MCF 10A (cell line): ENCODE data around the gene GAN. TPM values are rescaled to one million over a fixed set of nuclear protein-coding genes. Genes with fewer than 3 reads are reported as not detected.

ENCODE experiments used
- BruUV-seq: library from RNA; stranded (reverse); fragments of 400-500 nt; replicated peaks from 2 replicates; lab custom pipeline; 2021; lab: Mats Ljungman, UMichigan
- CTCF ChIA-PET: fragments of 300-600 bp; sonication (Branson Sonifier 250); formaldehyde crosslinking; extraction: SDS; loops from one replicate; lab custom pipeline; 2021; ENCODE audit warnings: antibody characterized with exemption, inconsistent platforms; lab: Yijun Ruan, JAX
- POLR2A ChIA-PET: fragments of 300-600, 350-650 bp; sonication (Branson Sonifier 250); formaldehyde crosslinking; extraction: SDS; loops from one replicate; lab custom pipeline; 2020; ENCODE audit warnings: antibody characterized with exemption, inconsistent platforms; lab: Yijun Ruan, JAX
- DNase-seq: peaks from one replicate; pipeline ENCODE4 v3.0.0-alpha.2; 2018; ENCODE audit not compliant: unreplicated experiment
- H3K27ac Mint-ChIP-seq: one replicate; pipeline ENCODE4 v1.8.0; 2022; ENCODE audit warnings: mild to moderate bottlenecking, low read depth, mixed read lengths; ENCODE audit not compliant: unreplicated experiment
- H3K27me3 Mint-ChIP-seq: one replicate; pipeline ENCODE4 v1.8.0; 2022; ENCODE audit warnings: mixed read lengths; ENCODE audit not compliant: insufficient read depth, unreplicated experiment
- H3K36me3 Mint-ChIP-seq: one replicate; pipeline ENCODE4 v1.8.0; 2022; ENCODE audit warnings: mild to moderate bottlenecking, moderate library complexity, mixed read lengths; ENCODE audit not compliant: insufficient read depth, unreplicated experiment
- H3K4me1 Mint-ChIP-seq: one replicate; pipeline ENCODE4 v1.8.0; 2022; ENCODE audit warnings: mixed read lengths; ENCODE audit not compliant: insufficient read depth, unreplicated experiment
- H3K4me3 Mint-ChIP-seq: one replicate; pipeline ENCODE4 v1.8.0; 2022; ENCODE audit warnings: mild to moderate bottlenecking, moderate library complexity, mixed read lengths; ENCODE audit not compliant: unreplicated experiment
- H3K9me3 Mint-ChIP-seq: one replicate; pipeline ENCODE4 v1.8.0; 2022; ENCODE audit warnings: mixed read lengths; ENCODE audit not compliant: unreplicated experiment
- CTCF ChIP-seq: fragments of 200-600 bp; IDR thresholded peaks from one replicate; pipeline ENCODE4 v1.8.0; 2022; ENCODE audit warnings: antibody characterized with exemption, mild to moderate bottlenecking; ENCODE audit not compliant: unreplicated experiment
- intact Hi-C: fragments of 100-400 bp; cut with micrococcal nuclease; formaldehyde crosslinking; loops from 2 replicates; pipeline ENCODE4 v1.14.1; 2022
- total RNA-seq: library from RNA; stranded (reverse); gene quantifications from 2 replicates; pipeline ENCODE4 v1.2.3, GENCODE V29; 2022

The GAN gene
- total RNA-seq, 1 experiment from 2014 or later: 12.4 TPM

- no peak overlapping the region for H3K27ac Mint-ChIP-seq
- H3K4me1 Mint-ChIP-seq: no peaks in the 10 kb centered on the region
- POLR2A ChIA-PET: no interaction called here
- TF ChIP-seq CTCF: no peak
- DNase-seq: no peak
- no TSS peak for BruUV-seq
- H3K4me3 Mint-ChIP-seq: no peak overlapping the region
- H3K9me3 Mint-ChIP-seq: no peaks in the 10 kb centered on the region
- H3K36me3 Mint-ChIP-seq: no peaks in the 10 kb centered on the region
- H3K27me3 Mint-ChIP-seq: no peaks in the 10 kb centered on the region
- CTCF ChIA-PET: no interaction called here
- intact Hi-C loops: no loop called here
Observed at GRCh38 chr16:81437865-81438264, 123.1 kb downstream of the GAN start.

Other genes starting within 250 kb of the GAN start
- gene C16orf46, start 237.7 kb upstream of the GAN start, total RNA-seq: 0.66 and 3.8 TPM in 2 replicates
- 68.4 and 70.8 TPM in 2 replicates for gene GCSH, start 218.6 kb upstream of the GAN start, total RNA-seq
- gene BCO1, start 76.3 kb upstream of the GAN start, total RNA-seq: not detected in 2 replicates
- gene CMIP, start 129.8 kb downstream of the GAN start, total RNA-seq: 44.3 and 53.6 TPM in 2 replicates